Activated naive CD4-positive, alpha-beta T cell treated with anti-CD3 and anti-CD28 coated beads, Interleukin-2, amount 50 U/mL, for 16 hours (primary cell): ENCODE measurements around the gene USP15.
"Not testable (repeated sequence)": the region's sequence is repeated elsewhere in the genome, so short reads cannot be mapped to it uniquely, and the experiment has no call there.

Source experiments
- DNase-seq: peaks from one replicate; pipeline ENCODE4 v3.0.0-alpha.2; 2020

The USP15 gene

DNA sequence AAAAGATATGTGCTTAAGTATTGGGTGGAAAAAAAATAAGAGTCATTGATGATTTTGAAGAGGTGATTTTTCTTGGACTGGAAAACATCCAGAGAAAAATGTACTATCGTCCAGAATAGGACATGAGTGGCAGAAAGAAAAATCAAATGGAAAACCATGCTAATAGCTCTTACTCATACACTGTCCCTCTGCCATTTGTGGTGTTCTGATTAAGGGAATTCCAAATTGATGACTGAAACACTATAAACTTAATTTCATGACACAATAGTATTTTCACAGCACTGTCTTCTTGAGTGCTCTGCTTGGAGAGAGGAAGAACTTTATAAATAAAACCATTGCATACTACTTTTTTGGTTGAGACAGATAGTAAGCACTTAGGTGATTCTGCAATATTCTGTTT lies 72.4 kb downstream of the USP15 start:
- no peak for DNase-seq

DNA sequence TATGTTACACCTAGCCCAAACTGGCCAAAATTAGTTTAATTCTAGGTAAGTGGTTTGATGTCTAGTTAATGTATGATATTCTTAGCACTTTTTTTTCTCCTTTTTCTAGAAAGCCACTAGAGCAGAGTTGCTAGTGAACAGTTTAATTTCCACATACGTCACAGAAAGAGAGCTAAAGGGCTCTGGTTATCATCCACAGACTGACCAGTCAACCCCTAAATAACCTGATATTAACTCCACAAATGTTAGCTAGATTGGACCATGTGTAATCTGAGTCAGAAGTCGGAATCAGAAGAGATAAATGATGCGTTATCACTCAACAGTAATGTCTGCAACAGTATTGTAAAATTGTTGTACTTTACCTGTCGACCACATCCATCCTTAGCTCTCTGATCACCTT lies 74.9 kb downstream of the USP15 start:
- no peak for DNase-seq

DNA sequence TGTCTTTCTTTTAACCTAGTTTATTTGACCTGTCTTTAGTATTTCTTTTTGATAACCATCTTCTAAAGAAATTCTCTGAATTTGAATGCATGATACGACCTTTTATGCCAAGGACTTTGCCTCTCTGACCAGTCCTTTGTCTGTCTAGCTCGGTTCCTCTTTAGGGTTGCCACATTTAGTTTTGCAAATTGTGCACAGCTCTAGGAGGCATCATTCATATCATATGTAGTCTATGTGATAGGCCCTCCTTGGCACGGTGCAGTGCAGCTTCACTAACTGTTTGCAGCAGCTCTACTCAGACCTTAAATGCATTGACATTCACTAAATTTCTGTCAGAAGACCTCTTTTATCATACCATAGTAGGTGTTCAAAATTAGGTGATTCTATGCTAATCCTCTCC lies 75.6 kb downstream of the USP15 start:
- no peak for DNase-seq

DNA sequence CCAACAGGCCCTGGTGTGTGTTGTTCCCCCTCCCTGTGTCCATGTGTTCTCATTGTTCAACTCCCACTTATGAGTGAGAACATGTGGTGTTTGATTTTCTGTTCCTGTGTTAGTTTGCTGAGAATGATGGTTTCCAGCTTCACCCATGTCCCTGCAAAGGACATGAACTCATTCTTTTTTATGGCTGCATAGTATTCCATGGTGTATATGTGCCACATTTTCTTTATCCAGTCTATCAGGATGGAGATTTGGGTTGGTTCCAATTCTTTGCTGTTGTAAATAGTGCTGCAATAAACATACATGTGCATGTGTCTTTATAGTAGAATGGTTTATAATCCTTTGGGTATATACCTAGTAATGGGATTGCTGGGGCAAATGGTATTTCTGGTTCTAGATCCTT lies 77.4 kb downstream of the USP15 start:
- not testable (repeated sequence) for DNase-seq

DNA sequence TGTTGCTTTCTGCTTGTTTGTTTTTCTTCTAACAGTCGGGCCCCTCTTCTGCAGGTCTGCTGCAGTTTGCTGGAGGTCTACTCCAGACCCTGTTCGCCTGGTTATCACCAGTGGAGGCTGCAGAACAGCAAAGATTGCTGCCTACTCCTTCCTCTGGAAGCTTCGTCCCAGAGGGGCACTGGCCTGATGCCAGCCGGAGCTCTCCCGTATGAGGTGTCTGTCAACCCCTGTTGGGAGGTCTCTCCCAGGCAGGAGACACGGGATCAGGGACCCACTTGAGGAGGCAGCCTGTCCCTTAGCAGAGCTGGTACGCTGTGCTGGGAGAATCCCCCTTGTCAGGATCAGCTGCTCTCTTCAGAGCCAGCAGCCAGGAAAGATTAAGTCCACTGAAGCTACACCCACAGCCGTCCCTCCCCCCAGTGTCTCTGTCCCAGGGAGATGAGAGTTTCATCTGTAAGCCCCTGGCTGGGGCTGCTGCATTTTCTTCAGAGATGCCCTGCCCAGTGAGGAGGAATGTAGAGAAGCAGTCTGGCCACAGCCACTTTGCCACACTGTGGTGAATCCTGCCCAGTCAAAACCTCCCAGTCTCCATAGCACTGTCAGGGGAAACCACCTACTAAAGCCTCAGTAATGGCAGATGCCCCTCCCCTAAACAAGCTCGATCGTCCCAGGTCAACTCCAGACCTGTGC lies 82.6 kb downstream of the USP15 start:
- DNase-seq: not testable (repeated sequence)

DNA sequence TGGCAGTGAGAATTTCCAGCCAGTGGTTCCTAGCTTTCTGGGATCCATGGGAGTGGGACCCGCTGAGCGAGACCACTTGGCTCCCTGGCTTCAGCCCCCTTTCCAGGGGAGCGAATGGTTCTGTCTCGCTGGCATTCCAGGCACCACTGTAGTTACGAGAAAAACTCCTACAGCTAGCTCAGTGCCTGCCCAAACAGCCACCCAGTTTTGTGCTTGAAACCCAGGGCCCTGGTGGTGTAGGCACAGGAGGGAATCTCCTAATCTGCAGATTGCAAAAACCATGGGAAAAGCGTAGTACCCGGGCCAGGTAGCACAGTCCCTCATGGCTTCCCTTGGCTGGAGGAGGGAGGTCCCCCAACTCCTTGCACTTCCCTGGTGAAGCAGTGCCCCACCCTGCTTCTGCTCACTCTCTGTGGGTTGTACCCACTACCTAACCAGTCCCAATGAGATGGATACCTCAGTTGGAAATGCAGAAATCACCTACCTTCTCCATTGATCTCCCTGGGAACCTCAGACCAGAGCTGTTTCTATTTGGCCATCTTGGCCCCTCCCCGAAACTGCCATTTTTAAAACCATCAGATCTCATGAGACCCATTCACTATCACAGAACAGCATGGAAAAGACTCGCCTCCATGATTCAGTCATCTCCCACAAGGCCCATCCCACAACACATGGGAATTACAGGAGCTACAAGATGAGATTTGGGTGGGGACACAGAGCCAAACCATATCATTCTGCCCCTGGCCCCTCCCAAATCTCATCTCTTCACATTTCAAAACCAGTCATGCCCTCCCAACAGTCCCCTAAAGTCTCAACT lies 83.3 kb downstream of the USP15 start:
- DNase-seq: not testable (repeated sequence)

DNA sequence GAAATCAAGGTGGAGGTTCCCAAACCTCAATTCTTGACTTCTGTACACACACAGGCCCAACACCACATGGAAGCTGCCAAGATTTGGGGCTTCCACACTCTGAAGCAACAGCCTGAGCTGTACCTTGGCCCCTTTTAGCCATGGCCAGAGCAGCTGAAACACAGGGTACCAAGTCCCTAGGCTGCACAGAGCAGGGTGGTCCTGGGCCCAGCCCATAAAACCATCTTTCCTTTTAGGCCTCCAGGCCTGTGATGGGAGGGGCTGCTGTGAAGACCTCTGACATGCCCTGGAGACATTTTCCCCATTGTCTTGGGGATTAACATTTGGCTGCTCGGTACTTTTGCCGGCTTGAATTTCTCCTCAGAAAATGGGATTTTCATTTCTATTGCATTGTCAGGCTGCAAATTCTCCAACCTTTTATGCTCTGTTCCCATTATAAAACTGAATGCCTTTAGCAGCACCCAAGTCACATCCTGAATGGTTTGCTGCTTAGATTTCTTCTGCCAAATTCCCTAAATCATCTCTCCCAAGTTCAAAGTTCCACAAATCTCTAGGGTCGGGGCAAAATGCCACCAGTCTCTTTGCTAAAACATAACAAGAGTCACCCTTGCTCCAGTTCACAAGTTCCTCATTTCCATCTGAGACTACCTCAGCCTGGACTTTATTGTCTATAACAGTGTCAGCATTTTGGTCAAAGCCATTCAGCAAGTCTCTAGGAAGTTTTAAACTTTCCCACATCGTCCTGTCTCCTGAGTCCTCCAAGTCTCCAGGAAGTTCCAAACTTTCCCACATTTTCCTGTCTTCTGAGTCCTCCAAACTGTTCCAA lies 84.7 kb downstream of the USP15 start:
- not testable (repeated sequence) for DNase-seq

DNA sequence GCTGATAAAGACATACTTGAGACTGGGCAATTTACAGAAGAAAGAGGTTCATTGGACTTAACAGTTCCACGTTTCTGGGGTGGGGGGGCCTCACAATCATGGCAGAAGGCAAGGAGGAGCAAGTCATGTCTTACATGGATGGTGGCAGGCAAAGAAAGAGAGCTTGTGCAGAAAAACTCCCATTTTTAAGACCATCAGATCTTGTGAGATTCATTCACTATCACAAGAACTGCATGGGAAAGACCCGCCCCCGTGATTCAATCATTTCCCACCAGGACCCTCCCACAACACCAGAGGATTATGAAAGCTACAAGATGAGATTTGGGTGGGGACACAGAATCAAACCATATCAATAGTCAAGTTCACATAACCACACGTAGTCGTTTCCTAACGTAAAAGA lies 85.5 kb downstream of the USP15 start:
- DNase-seq: no peak

DNA sequence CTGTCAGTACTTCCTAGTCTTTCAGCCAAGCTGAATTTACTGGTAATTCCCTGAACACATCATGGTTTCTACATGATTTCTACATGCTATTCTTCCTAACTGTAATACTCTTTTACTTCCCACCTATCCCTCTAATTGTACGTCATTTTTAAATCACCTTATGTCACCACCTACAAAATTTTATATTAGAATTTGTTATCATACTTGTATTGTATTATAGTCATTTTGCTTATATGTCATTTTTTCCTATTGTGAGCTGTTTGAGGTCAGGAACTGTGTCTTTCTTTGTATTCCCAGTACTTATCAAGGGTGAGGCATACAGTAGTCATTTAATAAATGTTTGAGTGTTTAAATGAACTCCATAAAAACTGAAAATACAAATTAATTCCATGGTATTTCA lies 86.6 kb downstream of the USP15 start:
- no peak for DNase-seq

DNA sequence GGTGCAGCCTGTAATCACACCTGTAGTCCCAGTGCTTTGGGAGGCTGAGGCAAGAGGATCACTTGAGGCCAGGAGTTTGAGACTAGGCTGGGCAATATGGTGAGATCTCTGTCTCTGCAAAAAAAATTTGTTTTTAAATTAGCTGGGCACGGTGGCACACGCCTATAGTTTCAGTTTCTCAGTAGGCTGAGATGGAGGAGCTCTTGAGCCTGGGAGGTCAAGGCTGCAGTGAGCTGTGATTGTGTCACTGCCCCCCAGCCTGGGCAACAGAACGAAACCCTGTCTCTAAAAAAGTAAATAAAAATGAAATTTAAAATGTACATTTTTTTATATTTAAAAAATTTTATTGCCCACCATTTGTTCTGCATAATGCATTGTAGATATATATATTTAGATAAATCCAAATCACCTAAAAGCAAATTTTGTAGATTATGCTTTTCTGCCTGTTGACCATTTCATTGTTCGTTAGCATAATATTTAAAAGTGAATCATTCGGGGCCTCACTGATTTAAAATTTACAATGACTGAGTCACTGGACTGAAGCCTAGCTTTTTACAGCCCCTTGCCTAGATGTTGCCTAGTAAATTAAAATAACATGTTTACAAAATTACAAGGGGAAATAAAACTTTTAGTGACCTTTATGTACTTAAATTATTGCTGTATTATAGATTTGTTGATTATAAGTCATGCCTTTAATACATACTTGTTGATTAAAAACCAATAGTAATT lies 87.9 kb downstream of the USP15 start:
- DNase-seq: no peak

DNA sequence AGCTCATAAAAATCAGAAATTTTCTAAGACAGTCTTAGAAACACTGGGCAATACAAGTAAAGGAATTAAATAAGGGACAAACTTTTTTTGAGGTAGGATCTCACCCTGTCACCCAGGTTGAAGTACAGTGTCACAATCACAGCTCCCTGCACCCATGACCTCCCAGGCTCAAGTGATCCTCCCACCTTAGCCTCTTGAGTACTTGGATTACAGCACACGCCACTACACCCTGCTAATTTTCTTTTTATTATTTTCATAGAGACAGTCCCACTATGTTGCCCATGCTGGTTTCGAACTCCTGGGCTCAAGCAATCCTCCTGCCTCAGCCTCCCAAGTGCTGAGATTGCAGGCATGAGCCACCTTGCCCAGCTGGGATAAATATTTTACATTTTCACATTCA lies 90.3 kb downstream of the USP15 start:
- no peak for DNase-seq

DNA sequence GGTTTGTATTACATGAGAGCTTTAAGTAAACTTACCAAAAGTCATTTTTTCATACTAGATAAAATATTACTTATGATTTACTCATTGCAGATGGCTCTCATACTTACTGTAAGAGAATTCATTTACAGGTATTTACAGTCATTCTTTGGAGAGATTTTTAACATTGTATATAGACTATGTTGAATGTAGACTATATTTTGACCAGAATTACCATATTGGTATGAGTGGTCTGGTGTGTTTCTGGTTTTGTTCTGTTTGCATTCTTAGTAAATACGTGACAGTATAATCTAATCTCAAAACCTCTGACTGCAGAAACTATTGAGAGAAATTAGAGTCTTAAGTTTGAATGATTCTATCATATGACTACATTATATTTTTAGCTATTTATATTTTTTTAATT lies 91.1 kb downstream of the USP15 start:
- no peak for DNase-seq

DNA sequence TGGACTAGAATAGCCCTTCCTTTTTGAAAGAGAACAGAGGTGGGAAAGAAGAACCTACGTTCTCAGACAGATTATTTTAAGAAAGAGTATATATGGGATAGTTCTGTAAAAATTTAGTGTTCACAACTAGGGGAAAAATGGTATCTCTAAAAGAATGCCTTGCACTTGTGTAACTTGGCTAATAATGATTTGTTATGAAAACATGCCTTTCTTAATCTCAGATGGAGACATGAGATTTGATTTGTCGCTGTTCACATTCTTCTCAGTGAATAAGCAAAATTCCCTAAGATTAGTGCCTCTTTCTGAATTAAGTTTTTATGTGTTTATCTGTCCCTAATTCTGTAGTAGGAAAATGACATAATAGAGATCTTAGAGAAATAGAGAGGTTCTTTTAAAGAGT lies 100.8 kb downstream of the USP15 start:
- no peak for DNase-seq

DNA sequence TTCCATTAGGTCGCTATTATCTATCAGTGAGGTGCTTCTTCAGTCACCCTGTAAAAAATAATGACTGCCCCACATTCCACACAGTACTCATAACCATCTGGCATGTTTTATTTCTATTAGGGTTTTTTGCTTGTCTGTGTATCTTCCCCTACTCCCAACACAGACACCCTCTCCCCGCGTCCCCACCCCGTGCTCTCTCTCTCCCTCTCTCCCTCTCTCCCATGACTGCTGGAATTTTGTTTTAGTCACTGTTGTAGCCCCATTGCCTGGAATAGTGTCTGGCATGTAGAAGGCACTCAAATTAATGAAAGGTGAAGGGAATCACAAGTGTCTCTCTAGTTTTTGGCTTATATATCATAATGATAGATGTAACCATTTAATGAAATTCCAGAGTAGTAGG lies 103.3 kb downstream of the USP15 start:
- no peak for DNase-seq

DNA sequence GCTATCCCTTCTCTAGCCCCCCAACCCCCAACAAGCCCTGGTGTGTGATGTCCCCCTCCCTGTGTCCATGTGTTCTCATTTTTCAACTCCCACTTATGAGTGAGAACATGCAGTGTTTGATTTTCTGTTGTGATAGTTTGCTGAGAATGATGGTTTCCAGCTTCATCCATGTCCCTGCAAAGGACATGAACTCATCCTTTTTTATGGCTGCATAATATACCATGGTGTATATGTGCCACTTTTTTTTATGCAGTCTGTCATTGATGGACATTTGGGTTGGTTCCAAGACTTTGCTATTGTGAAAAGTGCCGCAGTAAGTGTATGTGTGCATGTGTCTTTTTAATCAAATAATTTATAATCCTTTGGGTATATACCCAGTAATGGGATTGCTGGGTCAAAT lies 104.5 kb downstream of the USP15 start:
- DNase-seq: not testable (repeated sequence)

DNA sequence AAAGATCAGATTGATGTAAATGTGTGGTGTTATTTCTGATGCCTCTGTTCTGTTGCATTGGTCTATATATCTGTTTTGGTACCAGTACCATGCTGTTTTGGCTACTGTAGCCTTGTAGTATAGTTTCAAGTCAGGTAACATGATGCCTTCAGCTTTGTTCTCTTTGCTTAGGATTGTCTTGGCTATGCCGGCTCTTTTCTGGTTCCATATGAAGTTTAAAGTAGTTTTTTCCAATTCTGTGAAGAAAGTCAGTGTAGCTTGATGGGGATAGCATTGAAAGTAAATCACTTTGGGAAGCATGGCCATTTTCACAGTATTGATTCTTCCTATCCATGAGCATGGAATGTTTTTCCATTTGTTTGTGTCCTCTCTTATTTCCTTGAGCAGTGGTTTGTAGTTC lies 105.6 kb downstream of the USP15 start:
- not testable (repeated sequence) for DNase-seq

DNA sequence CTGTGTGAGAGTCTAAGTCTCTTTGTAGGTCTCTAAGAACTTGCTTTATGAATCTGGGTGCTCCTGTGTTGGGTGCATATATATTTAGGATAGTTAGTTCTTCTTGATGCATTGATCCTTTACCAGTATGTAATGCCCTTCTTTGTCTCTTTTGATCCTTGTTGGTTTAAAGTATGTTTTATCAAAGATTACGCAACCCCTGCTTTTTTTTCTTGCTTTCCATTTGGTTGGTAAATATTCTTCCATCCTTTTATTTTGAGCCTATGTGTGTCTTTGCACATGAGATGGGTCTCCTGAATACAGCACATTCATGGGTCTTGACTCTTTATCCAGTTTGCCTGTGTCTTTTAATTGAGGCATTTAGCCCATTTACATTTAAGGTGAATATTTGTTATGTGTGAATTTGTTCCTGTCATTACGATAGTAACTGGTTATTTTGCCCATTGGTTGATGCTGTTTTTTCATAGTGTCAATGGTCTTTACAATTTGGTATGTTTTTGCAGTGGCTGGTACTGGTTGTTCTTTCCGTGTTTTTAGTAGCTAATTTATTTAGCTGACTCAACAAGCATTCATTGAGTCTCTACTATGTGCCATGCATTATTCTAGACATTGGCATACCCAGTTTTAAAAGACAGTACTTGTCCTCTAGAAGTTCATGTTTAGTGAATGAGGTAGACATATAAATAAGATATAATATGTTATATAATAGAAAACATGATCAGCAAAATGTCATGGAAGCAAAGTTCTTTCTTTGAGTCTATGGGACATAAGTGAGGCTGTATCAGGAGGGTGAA lies 108.4 kb downstream of the USP15 start:
- DNase-seq: not testable (repeated sequence)

DNA sequence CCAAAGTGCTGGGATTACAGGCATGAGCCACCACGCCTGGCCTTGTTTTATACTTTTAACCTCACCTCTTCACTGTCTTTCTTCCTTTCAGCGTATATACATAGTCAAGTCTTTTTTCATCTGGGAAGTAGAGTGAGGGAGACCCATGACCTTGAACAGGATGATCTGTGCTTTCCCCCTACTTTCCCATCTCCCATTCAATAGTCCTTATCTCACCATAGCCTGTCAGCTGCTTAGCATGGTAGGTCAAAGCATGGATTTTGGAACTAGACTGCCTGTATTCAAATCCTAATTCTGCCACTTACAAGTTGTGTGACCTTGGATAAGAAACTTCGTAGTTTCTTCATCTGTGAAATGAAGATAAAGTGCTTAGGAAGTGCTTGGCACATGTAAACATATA lies 110.0 kb downstream of the USP15 start:
- DNase-seq: no peak

DNA sequence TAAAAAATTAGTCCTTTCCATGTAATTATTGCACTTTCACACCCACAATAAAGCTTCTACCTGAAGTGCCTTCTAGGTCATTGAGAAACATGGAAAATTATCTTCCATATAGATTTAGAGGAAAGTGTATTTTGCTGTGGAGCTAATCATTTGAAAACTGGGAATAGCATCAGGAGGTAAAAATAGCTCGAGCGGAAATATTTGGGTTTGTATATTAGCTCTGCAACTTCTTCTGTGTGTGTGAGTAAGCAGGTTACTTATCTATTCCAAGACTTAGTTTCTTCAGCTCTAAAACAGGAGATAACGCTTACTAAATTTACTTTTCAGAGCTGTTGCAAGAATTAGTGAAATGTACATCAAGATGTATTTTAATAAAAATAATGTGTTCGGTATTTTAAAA lies 111.5 kb downstream of the USP15 start:
- no peak for DNase-seq

DNA sequence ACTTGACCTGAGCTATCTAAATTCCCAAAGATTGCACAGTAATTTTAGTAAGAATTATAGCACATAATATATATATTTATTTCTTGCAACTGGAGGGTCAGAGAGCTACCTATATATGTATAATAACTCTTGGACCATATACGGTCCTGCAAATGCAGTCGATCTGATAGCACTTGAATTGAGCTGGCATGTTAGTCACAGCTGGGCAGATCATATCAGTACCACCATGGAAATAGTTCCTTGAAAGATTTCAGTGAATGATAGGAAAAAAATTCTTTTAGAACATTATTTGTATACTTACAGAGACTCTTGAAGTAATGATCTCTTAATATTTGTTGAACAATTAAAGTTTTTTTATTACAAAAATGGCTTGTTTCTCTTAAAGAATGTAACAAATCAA lies 111.9 kb downstream of the USP15 start:
- no peak for DNase-seq

DNA sequence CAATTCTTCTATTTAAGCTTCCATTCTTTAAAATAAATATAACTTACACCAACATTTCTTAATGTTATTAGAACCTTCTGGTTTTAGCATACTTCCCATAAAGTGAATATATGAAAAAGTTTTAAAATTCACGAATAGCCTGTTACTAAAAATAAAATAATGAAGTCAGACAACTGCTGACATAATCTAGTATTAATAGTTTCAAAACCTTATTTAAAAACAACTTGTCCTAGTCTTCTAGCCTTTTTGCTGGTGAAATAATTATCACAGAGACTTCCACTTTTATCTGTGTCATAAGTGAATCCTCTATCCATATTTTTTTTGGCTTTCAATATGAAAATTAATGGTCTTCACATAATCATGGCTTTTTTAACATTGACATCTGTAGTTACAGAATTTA lies 112.6 kb downstream of the USP15 start:
- no peak for DNase-seq

DNA sequence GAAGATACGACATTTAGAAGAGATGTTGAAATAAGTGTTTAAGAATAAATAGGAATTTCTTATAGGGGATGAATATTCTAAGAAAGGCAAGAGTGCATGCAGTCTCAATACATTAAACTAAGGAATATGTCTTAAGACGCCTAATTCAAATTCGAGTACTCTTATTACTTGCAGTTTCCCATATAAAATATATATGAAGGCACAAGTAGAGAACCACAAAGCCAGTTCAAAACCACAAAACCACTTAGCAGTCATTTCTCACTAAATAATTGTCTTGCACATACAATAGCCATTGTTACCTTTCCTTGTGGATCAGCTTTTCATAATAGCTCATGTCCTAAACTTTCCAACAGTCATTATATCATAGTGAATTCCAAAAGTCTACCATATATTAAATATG lies 115.4 kb downstream of the USP15 start:
- no peak for DNase-seq
